Esophagus muscularis mucosa (tissue), 3 donors: Measurements from ENCODE around the gene ADGRG4.

ENCODE experiments used
- POLR2A ChIP-seq: fragments of 450-650 bp; IDR thresholded peaks from one replicate; pipeline ENCODE4 v1.6.1; 2017; ENCODE audit warnings: antibody characterized with exemption, moderate library complexity, mild to moderate bottlenecking, low read depth
- POLR2AphosphoS5 ChIP-seq, 2 donors: sonication (generic); formaldehyde crosslinking; IDR thresholded peaks; one replicate each; pipeline ENCODE4 v1.6.1; 2017; ENCODE audit warnings: antibody characterized with exemption in 2 of 2
- TF ChIP-seq, protein P1 (sequence below), 3 experiments: fragments of 200-600 bp in 2 of 3; fragments of 450-650 bp in 1 of 3; sonication (generic) in 2 of 3; IDR thresholded peaks; one replicate each; pipeline ENCODE4 v1.5.1; 2017 to 2019; ENCODE audit warnings: antibody characterized with exemption in 3 of 3, mild to moderate bottlenecking in 2 of 3, moderate library complexity in 1 of 3

DNA sequence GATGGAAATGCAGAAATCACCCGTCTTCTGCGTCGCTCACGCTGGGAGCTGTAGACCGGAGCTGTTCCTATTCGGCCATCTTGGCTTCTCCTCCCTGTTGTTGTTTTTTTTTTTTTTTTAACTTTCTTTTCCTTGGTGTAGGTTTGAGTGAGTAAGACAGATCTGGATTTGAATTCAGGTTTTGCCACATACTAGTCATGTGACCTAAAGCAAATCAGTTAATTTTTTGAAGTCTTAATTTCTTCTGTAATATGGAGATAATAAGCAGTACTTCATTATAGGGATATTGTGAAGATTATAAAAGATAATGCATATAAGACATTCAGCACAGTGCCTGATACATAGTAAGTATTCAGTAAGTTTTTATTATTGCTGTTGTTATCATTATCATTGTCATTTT lies 145.4 kb downstream of the ADGRG4 start:
- no peak for TF ChIP-seq POLR2A
- TF ChIP-seq, protein P1, sequence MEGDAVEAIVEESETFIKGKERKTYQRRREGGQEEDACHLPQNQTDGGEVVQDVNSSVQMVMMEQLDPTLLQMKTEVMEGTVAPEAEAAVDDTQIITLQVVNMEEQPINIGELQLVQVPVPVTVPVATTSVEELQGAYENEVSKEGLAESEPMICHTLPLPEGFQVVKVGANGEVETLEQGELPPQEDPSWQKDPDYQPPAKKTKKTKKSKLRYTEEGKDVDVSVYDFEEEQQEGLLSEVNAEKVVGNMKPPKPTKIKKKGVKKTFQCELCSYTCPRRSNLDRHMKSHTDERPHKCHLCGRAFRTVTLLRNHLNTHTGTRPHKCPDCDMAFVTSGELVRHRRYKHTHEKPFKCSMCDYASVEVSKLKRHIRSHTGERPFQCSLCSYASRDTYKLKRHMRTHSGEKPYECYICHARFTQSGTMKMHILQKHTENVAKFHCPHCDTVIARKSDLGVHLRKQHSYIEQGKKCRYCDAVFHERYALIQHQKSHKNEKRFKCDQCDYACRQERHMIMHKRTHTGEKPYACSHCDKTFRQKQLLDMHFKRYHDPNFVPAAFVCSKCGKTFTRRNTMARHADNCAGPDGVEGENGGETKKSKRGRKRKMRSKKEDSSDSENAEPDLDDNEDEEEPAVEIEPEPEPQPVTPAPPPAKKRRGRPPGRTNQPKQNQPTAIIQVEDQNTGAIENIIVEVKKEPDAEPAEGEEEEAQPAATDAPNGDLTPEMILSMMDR (IDR thresholded peaks at IDR 0.05): no peak
- TF ChIP-seq POLR2AphosphoS5 (IDR thresholded peaks at IDR 0.05): no peak
